GM12874 (cell line): Measurements from ENCODE around the gene STPG4.

Source experiments
- TF ChIP-seq, protein P1 (sequence below): IDR thresholded peaks from 2 replicates; pipeline ENCODE4 v1.5.1; 2011; ENCODE audit warnings: low read depth, mild to moderate bottlenecking, control low read depth, low read length, moderate library complexity; ENCODE audit not compliant: insufficient read depth

STPG4 gene

DNA sequence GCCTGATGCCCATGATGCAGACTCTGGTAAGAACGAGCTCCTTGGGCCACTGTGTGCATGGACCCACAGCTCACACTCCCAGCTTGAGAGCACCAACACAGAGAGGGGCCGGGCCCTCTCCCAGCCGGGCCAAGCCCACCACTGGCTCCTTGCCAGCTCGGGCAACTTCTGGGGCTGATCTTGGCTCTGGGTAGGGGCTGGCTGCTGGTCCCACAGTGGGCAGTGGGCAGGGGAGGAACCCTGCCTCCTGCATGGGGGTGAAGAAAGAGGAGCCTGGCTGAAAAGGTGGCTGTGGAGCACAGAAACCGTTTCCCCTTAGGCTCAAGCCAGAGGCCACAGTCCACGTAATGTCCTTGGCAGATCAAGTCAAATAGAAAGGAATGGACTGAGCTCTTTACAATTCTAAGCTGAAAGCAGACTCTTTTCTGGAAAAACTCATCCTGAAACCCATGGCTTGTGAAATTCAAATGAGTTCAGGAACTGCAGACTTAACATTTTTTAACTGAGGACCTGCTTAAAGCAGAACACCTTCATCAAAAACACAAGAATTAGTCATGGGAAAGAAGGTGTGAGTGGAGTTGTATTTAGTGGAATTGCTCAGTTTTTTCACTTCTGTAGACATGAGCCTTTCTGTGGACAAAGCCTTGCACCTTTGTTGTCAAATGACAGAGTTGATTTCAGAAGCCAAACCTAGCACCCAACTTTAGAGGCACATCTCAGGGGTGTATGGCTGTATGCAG, 104.9 kb downstream of the STPG4 start:
- TF ChIP-seq, protein P1, sequence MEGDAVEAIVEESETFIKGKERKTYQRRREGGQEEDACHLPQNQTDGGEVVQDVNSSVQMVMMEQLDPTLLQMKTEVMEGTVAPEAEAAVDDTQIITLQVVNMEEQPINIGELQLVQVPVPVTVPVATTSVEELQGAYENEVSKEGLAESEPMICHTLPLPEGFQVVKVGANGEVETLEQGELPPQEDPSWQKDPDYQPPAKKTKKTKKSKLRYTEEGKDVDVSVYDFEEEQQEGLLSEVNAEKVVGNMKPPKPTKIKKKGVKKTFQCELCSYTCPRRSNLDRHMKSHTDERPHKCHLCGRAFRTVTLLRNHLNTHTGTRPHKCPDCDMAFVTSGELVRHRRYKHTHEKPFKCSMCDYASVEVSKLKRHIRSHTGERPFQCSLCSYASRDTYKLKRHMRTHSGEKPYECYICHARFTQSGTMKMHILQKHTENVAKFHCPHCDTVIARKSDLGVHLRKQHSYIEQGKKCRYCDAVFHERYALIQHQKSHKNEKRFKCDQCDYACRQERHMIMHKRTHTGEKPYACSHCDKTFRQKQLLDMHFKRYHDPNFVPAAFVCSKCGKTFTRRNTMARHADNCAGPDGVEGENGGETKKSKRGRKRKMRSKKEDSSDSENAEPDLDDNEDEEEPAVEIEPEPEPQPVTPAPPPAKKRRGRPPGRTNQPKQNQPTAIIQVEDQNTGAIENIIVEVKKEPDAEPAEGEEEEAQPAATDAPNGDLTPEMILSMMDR, result no peak

- TF ChIP-seq, protein P1, result no peak
Measured at GRCh38 chr2:47049502-47049901, 105.6 kb downstream of the STPG4 start.

DNA sequence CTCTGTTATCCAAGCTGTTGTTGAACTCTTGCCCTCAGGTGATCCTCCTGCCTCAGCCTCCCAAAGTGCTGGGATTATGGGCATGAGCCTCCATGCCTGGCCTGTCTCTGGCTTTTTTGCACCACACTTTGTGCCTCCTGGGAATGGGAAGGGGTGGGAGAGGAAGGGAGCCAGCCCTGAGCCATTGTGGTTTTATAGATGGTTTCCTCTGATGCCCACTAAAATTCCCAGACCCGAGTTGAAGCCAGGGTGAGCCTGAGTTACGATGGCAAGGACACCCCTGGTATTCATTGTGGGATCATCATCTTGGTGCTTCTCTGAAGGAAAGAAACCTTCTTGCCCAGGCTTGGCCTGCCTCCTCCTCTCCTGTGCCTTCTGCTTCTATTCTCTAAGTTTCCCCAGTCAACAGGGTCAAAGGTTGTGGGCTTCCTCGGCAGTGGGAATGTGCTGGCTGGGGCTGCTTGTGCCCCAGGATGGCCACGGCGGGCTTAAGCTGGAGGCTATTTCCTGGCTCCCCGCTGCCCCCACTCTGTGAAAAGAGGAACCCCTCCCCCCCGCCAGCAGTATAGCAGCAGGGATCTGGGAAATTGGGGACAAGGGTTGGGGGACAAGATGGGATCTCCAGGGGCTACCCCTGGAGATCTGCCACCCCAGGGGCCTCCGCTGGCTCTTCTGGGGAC, 106.2 kb downstream of the STPG4 start:
- TF ChIP-seq, protein P1, result no peak

GRCh38 chr2:47046271-47046670, 108.8 kb downstream of the STPG4 start:
- TF ChIP-seq, protein P1, result no peak

- TF ChIP-seq, protein P1, result no peak
Measured at GRCh38 chr2:47043891-47044239, 111.2 kb downstream of the STPG4 start.

- TF ChIP-seq, protein P1, result no peak
Measured at GRCh38 chr2:47043142-47043890, 111.8 kb downstream of the STPG4 start.
